Activated T-helper 2 cell treated with anti-CD3 and anti-CD28 coated beads, Interferon-gamma antibody, Interleukin-2, Interleukin-4, amounts not matched to agents 10 μg/mL and 5 μg/mL and 100 μg/mL, durations not matched to agents 14 hours and 24 hours and 36 hours (primary cell): ENCODE data around the gene NMS. TPM values are rescaled to one million over a fixed set of nuclear protein-coding genes. Genes with fewer than 3 reads are reported as not detected.

Experiments used
- DNase-seq: peaks from one replicate; pipeline ENCODE4 v3.0.0; 2021; ENCODE audit warnings: low spot score
- H3K27ac Mint-ChIP-seq: one replicate; pipeline ENCODE4 v1.8.0; 2021; ENCODE audit warnings: mixed read lengths
- H3K27me3 Mint-ChIP-seq: one replicate; pipeline ENCODE4 v1.8.0; 2021; ENCODE audit warnings: low read depth, mixed read lengths
- H3K36me3 Mint-ChIP-seq: one replicate; pipeline ENCODE4 v1.8.0; 2021; ENCODE audit warnings: low read depth, mixed read lengths
- H3K4me1 Mint-ChIP-seq: one replicate; pipeline ENCODE4 v1.8.0; 2021; ENCODE audit warnings: low read depth, mixed read lengths
- H3K4me3 Mint-ChIP-seq: one replicate; pipeline ENCODE4 v1.8.0; 2021; ENCODE audit warnings: low read depth, mild to moderate bottlenecking, moderate library complexity, mixed read lengths
- H3K9me3 Mint-ChIP-seq: one replicate; pipeline ENCODE4 v1.8.0; 2021; ENCODE audit warnings: mixed read lengths
- intact Hi-C: fragments of 100-400 bp; cut with micrococcal nuclease; formaldehyde crosslinking; loops from one replicate; pipeline ENCODE4 v1.15.1; 2023
- total RNA-seq: library from RNA; stranded (reverse); gene quantifications from 2 replicates; pipeline ENCODE4 v1.2.3, GENCODE V29; 2022

NMS gene
- total RNA-seq, 1 donor from 2014 or later: not detected

GRCh38 chr2:100504542-100504941 is 34.3 kb downstream of the NMS start:
- no peak overlapping the region for H3K4me3 Mint-ChIP-seq
- H3K4me1 Mint-ChIP-seq: no peaks in the 10 kb centered on the region
- H3K27me3 Mint-ChIP-seq: peaks cover 11% of the 10 kb centered on the region
- DNase-seq: no peak
- no peaks in the 10 kb centered on the region for H3K36me3 Mint-ChIP-seq
- intact Hi-C loops: no loop called here
- H3K9me3 Mint-ChIP-seq: peaks cover 20% of the 10 kb centered on the region
- no peak overlapping the region for H3K27ac Mint-ChIP-seq

- H3K36me3 Mint-ChIP-seq: no peaks in the 10 kb centered on the region
These were observed 38.8 kb downstream of the NMS start for GRCh38 chr2:100509066-100509465.

GRCh38 chr2:100513650-100514049 is 43.4 kb downstream of the NMS start:
- H3K27me3 Mint-ChIP-seq: peaks cover 9% of the 10 kb centered on the region
- intact Hi-C loops: no loop called here
- H3K4me1 Mint-ChIP-seq: peaks cover 2% of the 10 kb centered on the region
- no peaks in the 10 kb centered on the region for H3K36me3 Mint-ChIP-seq
- no peak for DNase-seq
- no peaks in the 10 kb centered on the region for H3K9me3 Mint-ChIP-seq
- H3K4me3 Mint-ChIP-seq: no peak overlapping the region
- no peak overlapping the region for H3K27ac Mint-ChIP-seq

More at GRCh38 chr2:100509066-100509465, 38.8 kb downstream of the NMS start:
- Mint-ChIP-seq H3K27ac (no peak overlapping the region), H3K4me1 (peaks cover 2% of the 10 kb centered on the region), H3K9me3 (peaks cover 9% of the 10 kb centered on the region), H3K27me3 (peaks cover 13% of the 10 kb centered on the region), H3K4me3 (no peak overlapping the region)
- intact Hi-C loops: no loop called here
- no peak for DNase-seq

- intact Hi-C loops: no loop called here
- peaks cover 5% of the 10 kb centered on the region for H3K27me3 Mint-ChIP-seq
- no peak overlapping the region for H3K4me3 Mint-ChIP-seq
- H3K4me1 Mint-ChIP-seq: peaks cover 2% of the 10 kb centered on the region
- H3K9me3 Mint-ChIP-seq: no peaks in the 10 kb centered on the region
- no peaks in the 10 kb centered on the region for H3K36me3 Mint-ChIP-seq
- H3K27ac Mint-ChIP-seq: no peak overlapping the region
- DNase-seq: no peak
These were observed 47.3 kb downstream of the NMS start for GRCh38 chr2:100517556-100517955.

- H3K27ac Mint-ChIP-seq: no peak overlapping the region
- H3K4me3 Mint-ChIP-seq: no peak overlapping the region
- peaks cover 3% of the 10 kb centered on the region for H3K27me3 Mint-ChIP-seq
These were observed 48.5 kb downstream of the NMS start for GRCh38 chr2:100518801-100519200.

GRCh38 chr2:100520224-100520623 is 49.9 kb downstream of the NMS start:
- H3K4me3 Mint-ChIP-seq: no peak overlapping the region
- H3K27ac Mint-ChIP-seq: no peak overlapping the region

More at GRCh38 chr2:100518801-100519200, 48.5 kb downstream of the NMS start:
- intact Hi-C loops: no loop called here
- no peaks in the 10 kb centered on the region for H3K4me1 Mint-ChIP-seq
- H3K36me3 Mint-ChIP-seq: no peaks in the 10 kb centered on the region
- no peak for DNase-seq
- H3K9me3 Mint-ChIP-seq: no peaks in the 10 kb centered on the region

GRCh38 chr2:100522430-100522829 is 52.1 kb downstream of the NMS start:
- H3K4me3 Mint-ChIP-seq: no peak overlapping the region
- H3K36me3 Mint-ChIP-seq: no peaks in the 10 kb centered on the region
- intact Hi-C loops: no loop called here
- no peak for DNase-seq
- no peaks in the 10 kb centered on the region for H3K9me3 Mint-ChIP-seq
- H3K27me3 Mint-ChIP-seq: peaks cover 5% of the 10 kb centered on the region
- no peak overlapping the region for H3K27ac Mint-ChIP-seq
- H3K4me1 Mint-ChIP-seq: no peaks in the 10 kb centered on the region

More at GRCh38 chr2:100520224-100520623, 49.9 kb downstream of the NMS start:
- H3K4me1 Mint-ChIP-seq: no peaks in the 10 kb centered on the region
- intact Hi-C loops: no loop called here
- no peak for DNase-seq
- no peaks in the 10 kb centered on the region for H3K36me3 Mint-ChIP-seq
- H3K27me3 Mint-ChIP-seq: peaks cover 3% of the 10 kb centered on the region
- no peaks in the 10 kb centered on the region for H3K9me3 Mint-ChIP-seq

GRCh38 chr2:100524331-100524730 is 54.0 kb downstream of the NMS start:
- Mint-ChIP-seq H3K4me1 (no peaks in the 10 kb centered on the region), H3K27me3 (peaks cover 3% of the 10 kb centered on the region), H3K27ac (no peak overlapping the region), H3K4me3 (no peak overlapping the region), H3K36me3 (no peaks in the 10 kb centered on the region), H3K9me3 (no peaks in the 10 kb centered on the region)
- DNase-seq: no peak
- intact Hi-C loops: no loop called here

GRCh38 chr2:100526868-100527267 is 56.6 kb downstream of the NMS start:
- H3K27ac Mint-ChIP-seq: no peak overlapping the region

GRCh38 chr2:100527440-100528015 is 57.2 kb downstream of the NMS start:
- Mint-ChIP-seq H3K36me3 (no peaks in the 10 kb centered on the region), H3K27me3 (peaks cover 3% of the 10 kb centered on the region), H3K9me3 (no peaks in the 10 kb centered on the region), H3K27ac (no peak overlapping the region), H3K4me1 (peaks cover 1% of the 10 kb centered on the region), H3K4me3 (no peak overlapping the region)
- intact Hi-C loops: no loop called here
- no peak for DNase-seq

More at GRCh38 chr2:100526868-100527267, 56.6 kb downstream of the NMS start:
- peaks cover 1% of the 10 kb centered on the region for H3K4me1 Mint-ChIP-seq
- peaks cover 3% of the 10 kb centered on the region for H3K27me3 Mint-ChIP-seq
- H3K36me3 Mint-ChIP-seq: no peaks in the 10 kb centered on the region
- no peaks in the 10 kb centered on the region for H3K9me3 Mint-ChIP-seq
- no peak for DNase-seq
- intact Hi-C loops: no loop called here
- no peak overlapping the region for H3K4me3 Mint-ChIP-seq

- Mint-ChIP-seq H3K36me3 (no peaks in the 10 kb centered on the region), H3K4me1 (peaks cover 1% of the 10 kb centered on the region), H3K9me3 (no peaks in the 10 kb centered on the region), H3K27me3 (peaks cover 3% of the 10 kb centered on the region), H3K27ac (no peak overlapping the region), H3K4me3 (no peak overlapping the region)
- no peak for DNase-seq
- intact Hi-C loops: no loop called here
These were observed 58.9 kb downstream of the NMS start for GRCh38 chr2:100529176-100529575.

- Mint-ChIP-seq H3K36me3 (no peaks in the 10 kb centered on the region), H3K9me3 (no peaks in the 10 kb centered on the region), H3K4me1 (peaks cover 1% of the 10 kb centered on the region), H3K4me3 (no peak overlapping the region), H3K27ac (no peak overlapping the region), H3K27me3 (peaks cover 3% of the 10 kb centered on the region)
- DNase-seq: no peak
- intact Hi-C loops: no loop called here
These were observed 59.6 kb downstream of the NMS start for GRCh38 chr2:100529900-100530299.
